Hippocampal formation (tissue), 2 donors: ENCODE measurements around the gene ZDHHC13.

ENCODE experiments used
- DNase-seq, 2 donors: peaks; one replicate each; lab custom pipeline; 2025; lab: John Stamatoyannopoulos, UW

Gene ZDHHC13

GRCh38 chr11:19164881-19165280, 47.9 kb downstream of the ZDHHC13 start:
- DNase-seq: no peak

- no peak for DNase-seq
These were observed 51.1 kb downstream of the ZDHHC13 start for GRCh38 chr11:19168090-19168489.

- no peak for DNase-seq
These were observed 56.2 kb downstream of the ZDHHC13 start for GRCh38 chr11:19173004-19173689.

- no peak for DNase-seq
These were observed 57.1 kb downstream of the ZDHHC13 start for GRCh38 chr11:19173964-19174638.

- no peak for DNase-seq
These were observed 59.7 kb downstream of the ZDHHC13 start for GRCh38 chr11:19176629-19177186.

GRCh38 chr11:19181531-19182261, 64.7 kb downstream of the ZDHHC13 start:
- no peak for DNase-seq

GRCh38 chr11:19183646-19184045, 66.7 kb downstream of the ZDHHC13 start:
- no peak for DNase-seq

- DNase-seq: no peak
These were observed 68.1 kb downstream of the ZDHHC13 start for GRCh38 chr11:19185036-19185435.

- no peak for DNase-seq
These were observed 68.6 kb downstream of the ZDHHC13 start for GRCh38 chr11:19185516-19186052.

- no peak for DNase-seq
These were observed 70.3 kb downstream of the ZDHHC13 start for GRCh38 chr11:19187114-19187832.

GRCh38 chr11:19187833-19188258, 70.9 kb downstream of the ZDHHC13 start:
- DNase-seq: peak; percentile 33 to 74

GRCh38 chr11:19191530-19192169, 74.7 kb downstream of the ZDHHC13 start:
- no peak for DNase-seq

GRCh38 chr11:19193916-19194315, 76.9 kb downstream of the ZDHHC13 start:
- DNase-seq: no peak

- no peak for DNase-seq
These were observed 77.8 kb downstream of the ZDHHC13 start for GRCh38 chr11:19194620-19195308.

GRCh38 chr11:19196432-19196831, 79.5 kb downstream of the ZDHHC13 start:
- no peak for DNase-seq

- no peak for DNase-seq
These were observed 82.1 kb downstream of the ZDHHC13 start for GRCh38 chr11:19199048-19199447.

- DNase-seq: no peak
These were observed 82.8 kb downstream of the ZDHHC13 start for GRCh38 chr11:19199771-19200170.

- no peak for DNase-seq
These were observed 83.6 kb downstream of the ZDHHC13 start for GRCh38 chr11:19200410-19201201.

GRCh38 chr11:19201737-19202605, 85.0 kb downstream of the ZDHHC13 start, which contains the start of gene CSRP3:
Gene CSRP3, minus strand, starts transcription at chr11:19201983. Its CDS starts 9,535 bp downstream, at chr11:19192448.
- DNase-seq: no peak
